OCI-M1 (cell line): Measurements from ENCODE around the gene MYO9A.
A peak's percentile ranks its signal among the peaks of the same experiment; 100 is the strongest.
"Not testable (repeated sequence)": the region's sequence is repeated elsewhere in the genome, so short reads cannot be mapped to it uniquely, and the experiment has no call there.

ENCODE experiments used
- DNase-seq: peaks from one replicate; lab custom pipeline; 2025; lab: John Stamatoyannopoulos, UW

MYO9A gene

DNA sequence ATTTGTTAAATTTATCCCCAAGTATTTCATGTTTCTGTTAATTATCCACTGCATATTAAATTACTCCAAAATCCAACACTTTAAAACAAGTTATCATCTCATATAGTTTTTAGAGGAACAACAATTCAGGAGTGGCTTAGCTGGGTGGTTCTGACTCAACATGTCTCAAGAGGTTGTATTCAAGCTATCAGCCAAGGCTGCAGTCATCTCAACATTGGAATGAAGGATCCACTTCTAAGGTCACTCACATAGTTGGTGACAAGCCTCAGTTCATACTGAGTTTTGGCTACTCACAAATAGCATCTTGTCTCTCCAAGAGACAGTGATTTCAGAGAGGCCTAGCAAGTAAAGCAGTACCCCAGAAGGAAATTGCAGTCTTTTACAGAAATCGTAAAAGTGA lies 172.9 kb downstream of the MYO9A start:
- DNase-seq = no peak

DNA sequence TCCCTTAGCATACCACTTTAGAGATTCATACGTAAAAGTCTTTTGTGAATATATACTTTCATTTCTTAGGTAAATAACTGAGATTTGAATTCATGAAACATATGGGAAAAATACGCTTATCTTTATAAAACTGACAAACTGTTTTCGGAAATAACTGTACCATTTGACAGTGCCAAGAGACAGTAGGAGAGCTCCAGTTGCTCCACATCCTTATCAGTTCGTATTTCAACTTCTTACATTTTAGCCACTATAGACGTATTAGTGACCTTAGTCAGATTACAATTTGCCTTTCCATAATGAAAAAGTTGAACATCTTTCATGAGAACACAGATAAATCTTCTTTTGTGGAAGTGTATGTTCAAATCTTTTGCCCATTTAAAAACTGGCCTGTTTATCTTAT lies 174.1 kb downstream of the MYO9A start:
- no peak for DNase-seq

DNA sequence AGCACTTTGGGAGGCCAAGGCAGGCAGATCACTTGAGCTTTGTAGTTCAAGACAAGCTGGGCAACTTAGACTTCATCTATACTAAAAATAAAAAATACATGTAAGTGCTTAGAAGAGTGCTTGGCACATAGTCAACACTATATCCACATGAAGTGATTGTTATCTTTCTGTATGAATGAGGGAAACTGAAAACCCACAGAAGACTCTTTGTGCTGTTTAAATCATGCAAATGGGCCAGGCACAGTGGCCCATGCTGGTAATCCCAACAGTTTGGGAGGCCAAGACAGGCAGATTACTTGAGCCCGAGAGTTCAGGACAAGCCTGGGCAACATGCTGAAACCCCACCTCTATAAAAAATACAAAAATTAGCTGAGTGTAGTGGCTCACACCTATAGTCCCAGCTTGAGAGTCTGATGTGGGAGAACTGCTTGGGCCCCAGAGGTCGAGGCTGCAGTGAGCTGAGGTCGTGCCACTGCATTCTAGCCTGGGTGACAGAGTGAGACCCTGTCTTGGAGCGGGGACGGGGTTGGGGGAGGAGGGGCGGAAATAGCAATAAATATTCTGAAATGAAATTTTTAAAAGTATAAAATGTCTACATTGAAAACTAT lies 177.9 kb downstream of the MYO9A start:
- DNase-seq = peak; percentile 10

DNA sequence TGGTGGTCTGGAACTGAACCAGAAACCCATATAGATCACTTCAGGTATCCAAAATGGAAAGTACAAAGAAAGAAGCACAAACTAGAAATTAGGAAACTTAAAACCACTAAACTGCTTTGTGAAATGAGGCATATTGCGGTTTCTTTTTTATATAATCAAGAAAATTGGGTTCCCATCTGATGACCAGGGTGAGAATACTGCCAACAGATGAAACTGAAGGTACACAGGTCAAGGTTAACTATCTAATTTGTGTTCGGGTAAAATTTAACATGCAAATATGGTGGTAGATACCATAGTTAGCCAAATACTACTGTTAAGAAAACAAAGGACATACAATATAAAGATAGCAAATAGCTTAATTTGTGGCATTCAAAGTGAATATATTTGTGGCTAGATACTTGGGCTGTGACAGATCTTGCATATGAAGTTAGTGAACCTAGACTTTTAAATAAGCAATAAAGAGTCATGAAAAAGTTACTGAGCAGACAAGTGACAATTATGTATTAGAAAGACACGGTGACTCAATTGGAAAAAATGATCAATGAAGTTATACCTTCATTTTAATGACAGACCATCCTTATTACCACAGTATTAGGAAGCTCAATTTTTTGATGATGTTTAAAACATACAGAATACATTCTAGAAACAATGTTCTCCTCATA lies 180.2 kb downstream of the MYO9A start:
- no peak for DNase-seq

DNA sequence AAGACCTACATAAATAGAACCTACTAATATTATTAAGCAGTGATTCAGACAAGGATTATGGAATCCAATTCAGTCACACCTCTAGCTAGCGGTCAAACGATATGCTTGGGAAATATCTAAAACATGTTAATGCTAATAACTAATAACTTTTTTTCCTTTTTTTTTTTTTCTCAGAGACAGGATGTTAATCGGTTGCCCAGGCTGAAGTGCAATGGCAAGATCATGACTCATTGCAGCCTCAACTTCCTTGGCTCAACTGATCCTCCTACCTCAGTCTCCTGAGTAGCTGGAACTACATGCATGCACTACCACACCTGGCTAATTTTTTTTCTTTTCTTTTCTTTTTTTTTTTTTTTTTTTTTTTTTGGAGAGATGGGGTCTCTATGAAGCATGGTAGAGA lies 183.5 kb downstream of the MYO9A start:
- DNase-seq = no peak

DNA sequence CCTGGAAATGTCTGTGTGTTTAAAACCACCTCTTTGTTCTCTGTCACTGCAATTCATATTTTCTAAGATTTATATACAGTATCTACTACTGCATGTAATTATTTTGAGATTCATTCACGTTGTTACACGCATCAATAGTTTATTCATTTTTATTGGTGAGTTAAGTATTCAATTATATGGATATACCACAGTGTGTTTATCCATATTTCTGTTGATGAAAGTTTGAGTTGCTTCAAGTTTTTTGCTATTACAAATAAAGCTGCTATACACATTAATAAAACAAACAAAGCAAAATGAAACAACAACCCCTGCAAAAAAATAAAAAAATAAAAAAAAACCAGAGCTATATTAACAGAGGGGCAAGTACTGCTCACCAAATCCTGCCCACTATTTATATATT lies 185.3 kb downstream of the MYO9A start:
- DNase-seq = no peak

DNA sequence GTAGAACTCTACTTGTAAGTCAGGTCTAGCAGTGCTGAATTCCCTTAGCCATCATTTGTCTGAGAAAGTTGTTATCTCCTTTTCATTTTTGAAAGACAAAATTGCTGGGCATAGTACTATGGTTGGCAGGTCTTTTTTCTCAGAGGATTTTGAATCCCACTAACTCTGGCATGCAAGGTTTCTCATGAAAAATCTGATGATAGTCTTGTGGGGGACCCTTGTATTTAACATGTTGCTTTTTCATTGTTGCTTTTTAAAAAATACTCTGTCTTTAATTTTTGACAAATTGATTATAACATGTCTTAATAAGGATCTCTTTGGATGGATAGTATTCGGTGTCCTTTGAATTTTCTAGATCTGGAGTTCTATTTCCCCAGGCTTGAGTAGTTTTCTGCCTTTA lies 186.7 kb downstream of the MYO9A start:
- no peak for DNase-seq

DNA sequence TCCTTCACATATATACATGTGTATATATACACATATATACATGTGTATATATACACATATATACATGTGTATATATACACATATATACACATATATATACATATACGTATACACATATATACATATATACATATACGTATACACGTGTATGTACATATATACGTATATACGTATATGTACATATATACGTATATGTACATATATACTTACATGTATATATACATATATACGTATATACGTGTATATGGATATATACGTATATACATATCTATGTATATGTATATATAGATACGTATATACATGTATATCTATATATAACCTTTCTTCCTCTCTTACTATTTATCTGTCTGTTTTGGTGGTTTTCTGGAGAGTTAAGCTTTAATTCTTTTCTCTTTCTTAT lies 192.8 kb downstream of the MYO9A start:
- DNase-seq = no peak

DNA sequence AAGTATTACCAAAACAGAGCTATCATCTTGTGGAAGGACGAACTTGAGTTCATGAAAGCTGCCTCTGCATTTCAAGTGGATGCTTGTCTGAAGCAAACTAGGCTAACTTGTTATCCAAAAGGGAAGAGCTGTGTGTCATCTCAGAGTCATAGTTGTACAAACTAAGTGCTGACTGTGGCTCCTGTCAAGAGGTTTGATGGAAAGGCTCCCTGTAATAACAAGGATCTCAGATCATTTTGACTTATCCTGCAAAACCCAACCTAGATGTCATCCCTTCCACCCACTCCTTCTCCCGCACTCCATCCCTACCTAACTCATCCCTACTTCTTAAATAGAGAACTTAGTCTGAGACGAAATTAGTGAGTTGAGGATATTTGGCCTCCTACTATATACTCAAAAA lies 196.8 kb downstream of the MYO9A start:
- no peak for DNase-seq

DNA sequence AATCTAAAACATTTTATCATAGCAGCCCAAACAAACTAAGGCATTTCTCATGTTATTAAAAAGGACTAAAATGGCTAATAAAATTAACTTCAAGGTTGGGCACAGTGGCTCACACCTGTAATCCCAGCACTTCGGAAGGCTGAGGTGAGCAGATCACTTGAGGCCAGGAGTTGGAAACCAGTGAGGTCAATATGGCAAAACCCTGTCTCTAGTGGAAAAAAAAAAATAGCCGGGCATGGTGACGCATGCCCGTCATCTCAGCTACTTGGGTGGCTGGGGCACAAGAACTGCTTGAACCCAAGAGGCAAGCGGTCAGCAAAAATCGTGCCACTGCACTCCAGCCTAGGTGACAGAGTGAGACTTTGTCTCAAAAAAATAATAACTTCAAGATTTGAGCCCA lies 197.4 kb downstream of the MYO9A start:
- no peak for DNase-seq

DNA sequence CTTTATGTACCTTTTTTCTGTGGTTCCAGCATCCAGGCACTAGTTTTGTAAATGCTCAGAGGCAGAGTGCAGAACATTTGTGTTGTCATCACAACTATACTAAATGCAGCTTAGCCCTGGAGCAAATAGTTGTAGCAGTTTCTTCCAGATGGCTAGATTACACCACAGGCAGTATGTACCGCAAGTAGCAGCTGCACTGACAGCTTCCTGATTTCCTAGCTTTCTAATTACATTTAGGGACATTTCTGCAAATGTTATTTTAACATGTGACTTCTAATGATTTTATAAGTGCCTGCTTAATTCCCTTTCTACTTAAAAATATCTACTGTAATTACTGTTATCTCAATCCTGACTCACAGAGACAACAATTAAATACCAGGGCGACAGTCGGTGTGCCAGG lies 201.1 kb downstream of the MYO9A start:
- DNase-seq = no peak

DNA sequence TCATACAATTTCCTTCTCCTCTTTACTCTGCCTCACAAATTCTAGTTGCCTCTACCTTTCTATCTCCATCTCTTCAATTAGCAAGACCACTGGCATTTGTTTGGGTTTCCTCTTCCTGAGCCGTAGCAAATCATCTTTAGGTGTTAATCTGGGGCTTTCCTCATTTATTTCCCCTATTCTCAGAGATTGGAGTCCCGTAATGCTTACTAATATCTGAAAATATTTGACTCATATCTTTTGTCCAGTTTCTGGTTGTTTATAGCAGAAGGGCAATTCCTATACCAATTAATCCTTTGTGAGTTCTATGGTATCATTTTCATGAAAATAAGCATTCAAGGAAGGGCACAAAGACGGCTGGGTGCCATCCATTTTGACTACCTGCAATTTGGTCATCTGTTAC lies 203.9 kb downstream of the MYO9A start:
- no peak for DNase-seq

DNA sequence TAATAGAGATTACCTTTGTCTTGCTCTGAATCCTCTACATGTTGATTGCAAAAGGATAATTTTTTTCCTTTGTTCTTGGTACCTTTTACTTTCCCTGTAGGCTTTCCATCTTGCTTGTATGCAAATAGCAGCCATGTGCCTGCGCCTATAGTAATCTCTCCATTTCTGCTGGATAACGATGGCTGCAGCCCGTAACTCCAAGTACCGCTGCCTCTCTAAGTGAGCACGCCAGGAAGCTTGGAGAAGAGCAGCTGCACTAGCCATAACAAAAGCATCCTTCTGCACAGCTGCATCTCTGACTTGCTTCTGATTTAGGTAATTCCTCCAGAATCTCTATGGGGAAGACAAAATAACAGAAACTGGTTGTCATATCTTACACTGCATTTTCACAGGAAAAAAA lies 218.3 kb downstream of the MYO9A start:
- no peak for DNase-seq

DNA sequence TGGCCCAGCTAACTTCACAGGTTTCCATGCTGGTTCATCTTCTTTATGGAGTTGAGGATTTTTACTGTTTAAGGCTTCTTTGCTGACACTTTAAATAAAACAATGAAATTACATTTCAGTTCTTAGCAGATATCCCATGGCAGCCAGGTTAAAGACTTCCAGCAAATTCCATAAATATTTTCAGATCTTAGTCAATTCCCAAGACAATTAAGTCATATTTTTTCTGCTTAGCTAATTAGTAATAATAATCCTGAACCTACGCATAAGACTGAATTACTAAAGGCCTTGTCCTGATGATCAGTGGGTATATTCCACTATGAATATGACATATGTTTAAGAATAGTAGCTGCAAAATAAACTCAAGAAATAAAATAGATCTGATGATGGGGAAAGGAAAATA lies 224.3 kb downstream of the MYO9A start:
- DNase-seq = no peak

DNA sequence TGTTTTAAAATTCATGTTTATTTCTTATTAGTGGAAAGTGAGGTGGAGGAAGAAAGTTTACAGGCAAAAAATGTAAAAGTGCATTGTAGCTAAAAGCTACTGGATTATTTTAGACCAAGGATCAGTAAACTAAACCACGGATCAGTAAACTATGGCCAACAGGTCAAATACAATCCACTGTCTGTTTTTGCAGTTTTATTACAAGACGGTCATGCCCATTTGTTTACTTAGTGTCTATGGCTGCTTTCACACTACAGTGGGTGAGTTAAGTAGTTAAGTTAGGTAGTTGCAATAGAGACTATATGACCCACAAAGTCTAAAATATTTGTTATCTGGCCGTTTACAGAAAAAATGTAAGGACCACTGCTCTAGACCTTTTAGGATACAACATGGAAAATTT lies 225.6 kb downstream of the MYO9A start:
- DNase-seq = no peak

DNA sequence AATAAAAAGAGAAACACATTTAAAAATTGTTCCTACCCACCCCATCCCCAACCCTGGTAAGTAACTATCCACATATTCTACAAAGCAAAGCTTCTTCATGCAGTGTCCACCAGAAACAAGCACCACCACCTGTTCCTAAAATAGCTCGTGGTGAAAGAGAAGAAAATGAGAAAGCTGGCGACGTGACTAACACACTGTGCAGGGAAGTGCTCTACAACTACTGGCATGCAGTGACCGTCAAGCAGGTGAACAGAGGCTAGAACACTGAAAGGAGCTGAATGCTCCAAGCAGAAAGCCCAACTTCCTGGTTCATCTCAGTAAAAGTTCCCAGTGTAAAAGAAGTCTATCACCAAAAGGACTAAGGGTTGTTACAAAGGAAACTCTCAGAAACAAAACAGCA lies 226.9 kb downstream of the MYO9A start:
- no peak for DNase-seq

DNA sequence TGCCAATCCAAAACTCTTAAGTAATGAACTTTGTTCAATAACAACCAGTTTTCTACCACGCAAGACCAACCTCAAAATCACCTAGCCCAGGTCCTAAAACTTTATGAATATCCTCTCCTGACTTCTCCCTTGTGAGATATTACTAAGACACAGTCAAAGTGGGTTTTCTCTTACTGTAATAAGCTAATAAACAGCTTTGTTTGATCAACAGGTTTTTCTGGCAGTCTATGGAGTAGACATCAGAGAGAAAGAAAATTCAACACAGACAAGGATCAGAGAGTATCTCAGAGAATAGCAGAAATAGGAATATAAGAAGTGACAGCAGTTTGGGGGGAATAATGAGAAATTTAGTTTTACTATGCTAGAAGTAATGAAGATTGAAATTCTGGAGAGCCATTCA lies 228.0 kb downstream of the MYO9A start:
- no peak for DNase-seq

DNA sequence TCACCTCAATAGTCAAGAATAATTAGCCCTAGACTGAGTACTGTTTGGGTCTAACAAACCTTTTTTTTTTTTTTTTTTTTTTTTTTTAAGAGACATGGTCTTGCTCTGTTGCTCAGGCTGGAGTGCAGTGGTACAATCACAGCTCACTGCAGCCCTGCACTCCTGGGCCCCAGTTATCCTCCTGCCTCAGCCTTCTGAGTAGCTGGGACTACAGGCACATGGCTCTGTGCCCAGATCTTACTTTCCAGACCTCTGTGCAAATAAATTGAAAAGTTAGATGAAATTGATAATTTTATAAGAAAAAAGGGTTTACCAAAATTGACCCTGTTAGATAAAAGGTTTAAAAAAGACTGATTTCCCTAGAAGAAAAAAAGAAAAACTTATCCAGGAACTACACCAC lies 228.6 kb downstream of the MYO9A start:
- no peak for DNase-seq

DNA sequence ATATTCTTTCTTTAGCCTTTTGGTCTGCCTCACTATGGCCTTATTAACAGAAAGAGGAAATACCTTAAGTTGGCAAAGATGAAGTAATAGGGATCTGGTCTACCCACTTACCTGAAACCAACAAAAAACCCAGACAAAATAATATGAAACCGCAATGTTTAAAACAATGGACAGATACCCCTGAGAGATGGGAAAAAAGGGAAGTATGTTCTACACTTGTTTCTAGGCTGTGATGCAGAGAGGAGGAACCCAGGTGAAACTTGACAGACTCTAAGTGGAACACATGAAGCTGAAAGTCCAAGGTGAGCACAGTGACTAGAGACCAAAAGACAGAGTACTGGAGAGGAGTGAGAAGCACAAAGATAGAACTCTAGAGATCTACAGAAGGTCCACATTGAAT lies 229.2 kb downstream of the MYO9A start:
- no peak for DNase-seq

DNA sequence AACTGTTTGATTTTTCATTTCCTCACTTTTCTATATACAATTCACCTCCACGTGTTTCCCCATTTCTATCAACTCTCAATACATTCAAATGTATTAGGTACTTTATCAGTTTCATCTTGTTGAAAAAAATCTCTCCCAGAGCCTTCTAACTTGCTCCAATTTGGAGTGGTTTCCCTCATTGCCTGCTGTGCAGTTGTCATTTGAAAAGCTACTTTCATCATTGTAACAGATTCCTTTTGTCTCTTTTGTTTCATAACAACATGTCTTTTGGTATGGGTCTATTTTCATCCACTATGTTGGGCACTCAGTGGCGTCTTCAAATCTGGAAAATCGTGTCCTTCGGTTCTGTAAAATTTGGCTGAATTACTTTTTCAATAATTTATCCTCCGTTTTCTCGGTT lies 232.6 kb downstream of the MYO9A start:
- DNase-seq = no peak

DNA sequence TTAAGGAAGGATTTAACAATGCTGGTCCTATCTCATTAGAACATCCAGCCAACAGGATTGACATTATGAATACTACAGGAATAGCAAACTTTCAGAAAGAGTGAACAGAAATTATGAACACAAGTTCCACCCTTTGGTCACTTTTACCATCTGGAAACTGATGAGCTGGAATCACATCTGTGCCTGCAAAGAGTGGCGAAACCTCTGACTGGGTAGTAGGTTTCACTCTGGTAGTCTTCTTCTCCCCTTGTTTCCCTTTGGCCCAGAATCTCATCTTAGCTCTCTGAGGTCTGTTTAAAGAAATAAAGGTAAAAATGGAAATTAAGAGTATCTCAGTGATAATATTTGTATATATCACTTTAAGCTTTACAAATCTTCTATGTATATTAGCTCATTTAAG lies 234.5 kb downstream of the MYO9A start:
- no peak for DNase-seq

DNA sequence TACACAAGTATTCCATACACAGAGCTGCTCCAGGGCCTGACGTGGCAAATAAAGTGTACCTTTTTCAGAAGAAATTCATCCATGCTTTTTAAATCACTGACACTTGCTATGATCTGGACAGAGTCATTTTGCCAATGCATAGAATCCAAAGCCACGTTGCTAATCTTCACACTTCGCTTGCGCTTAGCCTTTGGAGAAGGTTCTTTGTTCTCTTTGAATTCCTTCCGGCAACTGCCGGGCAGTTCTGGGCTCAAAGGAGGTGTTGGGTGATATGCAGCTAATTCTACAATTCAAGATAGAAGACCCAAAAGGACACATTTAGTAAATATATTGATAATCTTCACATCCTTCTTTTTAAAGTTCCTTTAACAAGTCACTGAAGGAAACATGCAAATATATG lies 237.7 kb downstream of the MYO9A start:
- no peak for DNase-seq

DNA sequence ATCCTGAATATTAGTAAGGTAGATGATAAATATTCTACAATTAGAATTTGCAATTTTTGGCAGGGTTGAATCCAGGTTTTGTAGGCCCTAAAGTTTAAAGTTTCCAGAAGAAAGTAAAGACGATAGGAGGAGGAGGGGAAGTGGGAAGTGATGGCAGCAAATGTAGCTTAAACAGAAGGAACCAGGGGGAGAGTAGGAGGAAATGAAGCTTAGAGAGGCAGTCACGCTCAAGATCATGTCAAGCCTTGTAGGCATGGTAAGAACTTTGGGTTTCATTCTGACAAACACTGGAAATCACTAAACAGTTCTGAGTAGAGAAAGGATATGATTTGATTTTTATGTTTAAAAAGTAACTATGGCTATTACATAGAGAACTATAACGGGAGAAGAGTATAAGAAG lies 243.7 kb downstream of the MYO9A start:
- no peak for DNase-seq

DNA sequence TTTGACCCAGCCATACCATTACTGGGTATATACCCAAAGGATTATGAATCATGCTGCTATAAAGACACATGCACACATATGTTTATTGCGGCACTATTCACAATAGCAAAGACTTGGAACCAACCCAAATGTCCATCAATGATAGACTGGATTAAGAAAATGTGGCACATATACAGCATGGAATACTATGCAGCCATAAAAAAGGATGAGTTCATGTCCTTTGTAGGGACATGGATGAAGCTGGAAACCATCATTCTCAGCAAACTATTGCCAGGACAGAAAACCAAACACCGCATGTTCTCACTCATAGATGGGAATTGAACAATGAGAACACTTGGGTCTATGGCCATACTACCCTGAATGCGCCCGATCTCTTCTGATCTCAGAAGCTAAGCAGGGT lies 259.7 kb downstream of the MYO9A start:
- DNase-seq = not testable (repeated sequence)
